Heart left ventricle (tissue), 16 donors: ENCODE measurements around the gene PIK3R1. TPM values are rescaled to one million over a fixed set of nuclear protein-coding genes. Genes with fewer than 3 reads are reported as not detected.

ENCODE experiments used
- ATAC-seq, 4 donors: fragments of 200-7000 bp; cut with Tn5 transposase; one replicate each; pipeline ENCODE4 v1.9.1; 2020 to 2022; ENCODE audit warnings: moderate library complexity in 4 of 4, mild to moderate bottlenecking in 3 of 4, moderate number of reproducible peaks in 1 of 4
- DNase-seq, 5 donors: peaks; one replicate each; pipeline ENCODE4 v3.0.0-alpha.2; 2020
- H3K27ac ChIP-seq, 12 donors: fragments of 200-600 bp; sonication (generic) in 4 of 12; one replicate each; pipeline versions ENCODE4 v1.5.0 to v1.8.0; 2016 to 2022; ENCODE audit warnings: mild to moderate bottlenecking in 2 of 12
- H3K27me3 ChIP-seq, 9 donors: fragments of 200-600 bp; sonication (generic) in 2 of 9; one replicate each; pipeline versions ENCODE4 v1.5.1 to v1.8.0; 2016 to 2022; ENCODE audit warnings: mild to moderate bottlenecking in 3 of 9
- H3K36me3 ChIP-seq, 9 donors: fragments of 200-600 bp; sonication (generic) in 2 of 9; one replicate each; pipeline versions ENCODE4 v1.5.0 to v1.8.0; 2018 to 2022; ENCODE audit warnings: mild to moderate bottlenecking in 2 of 9
- H3K4me1 ChIP-seq, 12 donors: fragments of 200-600 bp; sonication (generic) in 4 of 12; one replicate each; pipeline versions ENCODE4 v1.5.0 to v1.8.0; 2016 to 2022; ENCODE audit warnings: mild to moderate bottlenecking in 3 of 12
- H3K4me3 ChIP-seq, 12 donors: fragments of 200-600 bp; sonication (generic) in 4 of 12; one replicate each; pipeline versions ENCODE4 v1.5.0 to v1.8.0; 2017 to 2022; ENCODE audit warnings: mild to moderate bottlenecking in 9 of 12, moderate library complexity in 4 of 12
- H3K9me3 ChIP-seq, 12 donors: fragments of 200-600 bp; sonication (generic) in 4 of 12; one replicate each; pipeline versions ENCODE4 v1.5.0 to v1.8.0; 2016 to 2022; ENCODE audit warnings: mild to moderate bottlenecking in 1 of 12
- CTCF ChIP-seq, 12 donors: fragments of 200-600 bp; sonication (generic) in 4 of 12; IDR thresholded peaks; one replicate each; pipeline versions ENCODE4 v1.5.0 to v1.8.0; 2018 to 2022; ENCODE audit warnings: antibody characterized with exemption in 12 of 12, mild to moderate bottlenecking in 5 of 12
- POLR2A ChIP-seq, 2 donors: fragments of 450-650 bp; IDR thresholded peaks; one replicate each; pipeline ENCODE4 v1.6.1; 2017; ENCODE audit warnings: antibody characterized with exemption in 2 of 2, mild to moderate bottlenecking in 2 of 2, moderate library complexity in 2 of 2
- WGBS, 4 donors: extraction: QIAGEN DNeasy Blood & Tissue Kit in 2 of 4; methylation state at CpG; one replicate each; pipeline versions ENCODE4 v1.1.5 to v1.1.7; 2013 to 2018; 5-methylcytosine and 5-hydroxymethylcytosine counted together
- intact Hi-C, 10 donors: fragments of 100-400 bp; cut with DNase I; formaldehyde crosslinking; loops; one replicate each; pipeline versions ENCODE4 v1.11.1 to v1.14.2; 2022
- polyA plus RNA-seq, 2 donors: library from polyadenylated mRNA; stranded (reverse); fragments of 200-250 nt; gene quantifications; one replicate each; pipeline ENCODE4 v1.2.3, GENCODE V29; 2013
- total RNA-seq, 9 donors: library from RNA; depleted of rRNA in 2 of 9; stranded (reverse); fragments of >200 nt in 2 of 9; fragmentation: NEBNext Ultra II Directional in 3 of 9; extraction: Animal tissue kit (Norgen Biotek cat#: 25700) in 3 of 9; gene quantifications; one replicate each; pipeline versions ENCODE4 v1.1.0 to v1.2.4, GENCODE V29; 2016 to 2023
- donor health status: ischemic (EF 13 %, LVEDD 7.1; RV severe dilation, severe dysfunction).
- donor health status: healthy with polysubstance abuse.
- donor health status: DM: no; HTN: yes; CAD: no.
- donor health status: DM: no; HTN: no; CAD: no.
- donor health status: ischemic (EF 25% LVEDD 6.9; RV normal size, moderate dysfunction).
- donor health status: ischemic (EF 25% LVEDD 5.7; RV mildly dilated, moderate dysfunction).
- donor health status: healthy.
- donor health status: DM: yes; HTN: yes; CAD: no.
- donor health status: ischemic (EF 35%, LVEDD 5.7; RV mildly dilated, moderate dysfunction).
- donor health status: nonischemic (EF 11% LVEDD 7.7; RV severe dilation, severe dysfunction).
- donor health status: DM: yes; HTN: yes; CAD: no.
- donor health status: PGD.
- donor health status: ischemic (EF 29% LVEDD 5.4; RV normal size, mild dysfunction).
- donor health status: nonischemic (EF 23%, LVEDD 6.1; RV moderate dilation, normal function).

Gene PIK3R1
- total and polyA plus RNA-seq, 11 donors = 16.3 to 221 (median 102) TPM

- 74 to 83% (median 79%) methylated on average over 7 of the region's 7 CpGs for WGBS, 4 donors
- no peak for TF ChIP-seq POLR2A (IDR thresholded peaks at IDR 0.05)
- no peak for TF ChIP-seq CTCF (IDR thresholded peaks at IDR 0.05)
- DNase-seq (peak in 1 of 5 donors; percentile 68), ATAC-seq (peak in 1 of 4 donors; percentile 3)
- Histone ChIP-seq H3K9me3 (peaks cover 0 to 10% (median 3%) of the 10 kb centered on the region in 12 donors), H3K36me3 (peaks cover 0 to 11% (median 0%) of the 10 kb centered on the region in 9 donors), H3K4me3 (peak overlapping the region in 6 of 12 donors; percentile 8 to 96 (median 92)), H3K27me3 (no peaks in the 10 kb centered on the region), H3K4me1 (peaks cover 5 to 76% (median 57%) of the 10 kb centered on the region in 12 donors), H3K27ac (peak overlapping the region in 6 of 12 donors; percentile 9 to 100 (median 98))
- intact Hi-C loops = loop anchor here in 2 of 10 donors (5.0 to 10.0 kb wide), 2 partner anchors 405 to 418 kb away; no protein-coding TSS in a partner anchor
Measured at GRCh38 chr5:68220260-68220659, 4.7 kb downstream of the PIK3R1 start.

GRCh38 chr5:68220914-68221313 lies 5.4 kb downstream of the PIK3R1 start:
- ATAC-seq (no peak), DNase-seq (no peak)
- Histone ChIP-seq H3K36me3 (peaks cover 0 to 11% (median 0%) of the 10 kb centered on the region in 9 donors), H3K9me3 (peaks cover 0 to 10% (median 3%) of the 10 kb centered on the region in 12 donors), H3K4me1 (peaks cover 6 to 82% (median 64%) of the 10 kb centered on the region in 12 donors), H3K27me3 (no peaks in the 10 kb centered on the region), H3K4me3 (no peak overlapping the region), H3K27ac (peak overlapping the region in 4 of 12 donors; percentile 9 to 100 (median 95))
- WGBS, 4 donors = 84 to 89% (median 86%) methylated on average over 2 of the region's 2 CpGs
- intact Hi-C loops = loop anchor here in 2 of 10 donors (5.0 to 10.0 kb wide), 2 partner anchors 406 to 419 kb away; no protein-coding TSS in a partner anchor
- TF ChIP-seq POLR2A (IDR thresholded peaks at IDR 0.05) = no peak
- no peak for TF ChIP-seq CTCF (IDR thresholded peaks at IDR 0.05)

GRCh38 chr5:68221488-68221887 lies 5.9 kb downstream of the PIK3R1 start:
- intact Hi-C loops = loop anchor here in 2 of 10 donors (5.0 to 10.0 kb wide), 2 partner anchors 407 to 419 kb away; no protein-coding TSS in a partner anchor
- Histone ChIP-seq H3K4me1 (peaks cover 9 to 88% (median 69%) of the 10 kb centered on the region in 12 donors), H3K27ac (peak overlapping the region in 1 of 12 donors; percentile 92), H3K27me3 (no peaks in the 10 kb centered on the region), H3K4me3 (no peak overlapping the region), H3K9me3 (peaks cover 0 to 10% (median 3%) of the 10 kb centered on the region in 12 donors), H3K36me3 (peaks cover 0 to 15% (median 3%) of the 10 kb centered on the region in 9 donors)
- no peak for DNase-seq
- TF ChIP-seq CTCF (IDR thresholded peaks at IDR 0.05) (no peak), POLR2A (IDR thresholded peaks at IDR 0.05) (no peak)
- no peak for ATAC-seq
- 55 to 83% (median 66%) methylated on average over 1 of the region's 1 CpG for WGBS, 4 donors

GRCh38 chr5:68222310-68222709 lies 6.8 kb downstream of the PIK3R1 start:
- H3K4me1 ChIP-seq = peaks cover 11 to 91% (median 77%) of the 10 kb centered on the region in 12 donors
- H3K36me3 ChIP-seq = peaks cover 0 to 23% (median 11%) of the 10 kb centered on the region in 9 donors
- peaks cover 0 to 10% (median 3%) of the 10 kb centered on the region in 12 donors for H3K9me3 ChIP-seq
- 57 to 66% (median 64%) methylated on average over 3 of the region's 3 CpGs for WGBS, 4 donors
- DNase-seq = no peak
- intact Hi-C loops = loop anchor here in 2 of 10 donors (5.0 to 10.0 kb wide), 2 partner anchors 408 to 420 kb away; no protein-coding TSS in a partner anchor
- no peaks in the 10 kb centered on the region for H3K27me3 ChIP-seq
- ATAC-seq = no peak
- H3K4me3 ChIP-seq = peak overlapping the region in 3 of 12 donors; percentile 2 to 7 (median 3)
- peak overlapping the region in 3 of 12 donors; percentile 14 to 92 (median 61) for H3K27ac ChIP-seq
- TF ChIP-seq CTCF (IDR thresholded peaks at IDR 0.05) (no peak), POLR2A (IDR thresholded peaks at IDR 0.05) (no peak)
